Right lobe of liver (tissue), 6 donors: Measurements from ENCODE around the gene LIPJ. TPM values are rescaled to one million over a fixed set of nuclear protein-coding genes. Genes with fewer than 3 reads are reported as not detected.

Experiments used
- ATAC-seq, 4 donors: fragments of 200-7000 bp; cut with Tn5 transposase; one replicate each; pipeline ENCODE4 v1.9.1; 2020; ENCODE audit warnings: mild to moderate bottlenecking in 4 of 4, moderate library complexity in 4 of 4
- DNase-seq, 3 donors: peaks; one replicate each; pipeline ENCODE4 v3.0.0-alpha.2; 2020
- H3K27ac ChIP-seq, 3 donors: fragments of 200-600 bp; one replicate each; pipeline ENCODE4 v1.8.0; 2022
- H3K27me3 ChIP-seq, 2 donors: fragments of 200-600 bp; one replicate each; pipeline ENCODE4 v1.8.0; 2022
- H3K36me3 ChIP-seq, 4 donors: fragments of 200-600 bp; sonication (generic) in 1 of 4; one replicate each; pipeline versions ENCODE4 v1.5.1 to v1.8.0; 2017 to 2022; ENCODE audit warnings: control low read depth in 1 of 4
- H3K4me1 ChIP-seq, 4 donors: fragments of 200-600 bp; sonication (generic) in 1 of 4; one replicate each; pipeline versions ENCODE4 v1.5.1 to v1.8.0; 2017 to 2022; ENCODE audit warnings: control low read depth in 1 of 4
- H3K4me3 ChIP-seq, 3 donors: fragments of 200-600 bp; one replicate each; pipeline ENCODE4 v1.8.0; 2022
- H3K9me3 ChIP-seq, 4 donors: fragments of 200-600 bp; sonication (generic) in 1 of 4; one replicate each; pipeline versions ENCODE4 v1.5.1 to v1.8.0; 2017 to 2022; ENCODE audit warnings: control low read depth in 1 of 4
- CTCF ChIP-seq, 4 donors: fragments of 200-600 bp in 3 of 4; fragments of 450-650 bp in 1 of 4; IDR thresholded peaks; one replicate each; pipeline versions ENCODE4 v1.5.1 to v1.8.0; 2016 to 2022; ENCODE audit warnings: antibody characterized with exemption in 4 of 4, mild to moderate bottlenecking in 2 of 4
- POLR2A ChIP-seq: fragments of 450-650 bp; IDR thresholded peaks from one replicate; pipeline ENCODE4 v1.6.1; 2017; ENCODE audit warnings: antibody characterized with exemption, mild to moderate bottlenecking
- WGBS: methylation state at CpG from one replicate; pipeline ENCODE4 v1.1.6; 2018; ENCODE audit warnings: low coverage, low lambda C conversion rate; ENCODE audit not compliant: insufficient coverage; ENCODE audit errors: missing lambda C conversion rate; 5-methylcytosine and 5-hydroxymethylcytosine counted together
- intact Hi-C, 2 donors: fragments of 100-400 bp; cut with DNase I; formaldehyde crosslinking; loops; one replicate each; pipeline versions ENCODE4 v1.11.2 to v1.14.1; 2022
- total RNA-seq, 6 experiments: library from RNA; depleted of rRNA in 2 of 6; stranded (reverse); fragments of >200 nt in 2 of 6; fragmentation: NEBNext Ultra II Directional in 3 of 6; extraction: Animal tissue kit (Norgen Biotek cat#: 25700) in 3 of 6; gene quantifications; one replicate each; pipeline versions ENCODE4 v1.1.0 to v1.2.4, GENCODE V29; 2016 to 2023
- donor health status: DM: no; HTN: yes; CAD: no.
- donor health status: DM: no; HTN: no; CAD: no.
- donor health status: DM: no; HTN: no; CAD: no.
- donor health status: DM: no; HTN: yes; CAD: no.
- donor health status: DM: no; HTN: yes; CAD: no.

The LIPJ gene
- total RNA-seq, 6 experiments from 2014 or later = 0.06 to 0.42 (median 0.21) TPM

GRCh38 chr10:88617772-88618300 is 31.3 kb downstream of the LIPJ start:
- H3K27ac ChIP-seq = peak overlapping the region in 1 of 3 donors; percentile 2
- peaks cover 0 to 10% (median 3%) of the 10 kb centered on the region in 4 donors for H3K4me1 ChIP-seq
- intact Hi-C loops = no loop called here
- no peaks in the 10 kb centered on the region for H3K9me3 ChIP-seq
- H3K4me3 ChIP-seq = no peak overlapping the region
- DNase-seq = no peak
- TF ChIP-seq POLR2A (no peak), CTCF (IDR thresholded peaks at IDR 0.05) (no peak)
- H3K27me3 ChIP-seq = no peaks in the 10 kb centered on the region
- peak in 2 of 4 donors; percentile 60 to 62 for ATAC-seq
- no peaks in the 10 kb centered on the region for H3K36me3 ChIP-seq
- 82% methylated on average over 1 of the region's 1 CpG for WGBS

- intact Hi-C loops = no loop called here
- Histone ChIP-seq H3K27me3 (no peaks in the 10 kb centered on the region), H3K27ac (peak overlapping the region in 1 of 3 donors; percentile 2), H3K4me3 (no peak overlapping the region), H3K9me3 (no peaks in the 10 kb centered on the region), H3K4me1 (peaks cover 0 to 10% (median 3%) of the 10 kb centered on the region in 4 donors), H3K36me3 (no peaks in the 10 kb centered on the region)
- WGBS = 29% methylated on average over 1 of the region's 1 CpG
- DNase-seq = peak in 1 of 3 donors; percentile 69
- TF ChIP-seq POLR2A (no peak), CTCF (IDR thresholded peaks at IDR 0.05) (no peak)
- ATAC-seq = peak; percentile 87 to 96 (median 93)
Observed at GRCh38 chr10:88618496-88618895, 31.9 kb downstream of the LIPJ start.

DNA sequence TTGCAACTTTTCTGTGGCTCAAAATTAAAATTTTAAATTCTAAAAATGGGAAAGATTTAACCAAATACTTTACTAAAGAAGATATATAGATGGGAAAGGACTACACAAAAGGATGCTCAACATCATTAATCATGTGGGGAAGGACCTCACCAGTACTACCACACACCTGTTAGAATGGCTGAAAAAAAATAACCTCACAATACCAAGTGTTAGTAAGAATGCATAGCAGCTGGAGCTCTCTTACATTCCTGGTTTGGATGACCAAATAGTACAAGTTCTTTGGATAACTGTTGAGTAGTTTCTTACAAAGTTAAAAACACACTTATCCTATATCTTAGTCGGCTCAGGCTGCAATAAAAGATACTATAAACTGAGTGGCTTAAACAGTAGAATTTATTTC is 33.9 kb downstream of the LIPJ start:
- DNase-seq = no peak
- Histone ChIP-seq H3K9me3 (no peaks in the 10 kb centered on the region), H3K4me3 (no peak overlapping the region), H3K27me3 (no peaks in the 10 kb centered on the region), H3K4me1 (peaks cover 0 to 10% (median 3%) of the 10 kb centered on the region in 4 donors), H3K27ac (no peak overlapping the region), H3K36me3 (no peaks in the 10 kb centered on the region)
- intact Hi-C loops = no loop called here
- ATAC-seq = no peak
- TF ChIP-seq POLR2A = no peak
- TF ChIP-seq CTCF (IDR thresholded peaks at IDR 0.05) = no peak
- 50% methylated on average over 1 of the region's 1 CpG for WGBS

DNA sequence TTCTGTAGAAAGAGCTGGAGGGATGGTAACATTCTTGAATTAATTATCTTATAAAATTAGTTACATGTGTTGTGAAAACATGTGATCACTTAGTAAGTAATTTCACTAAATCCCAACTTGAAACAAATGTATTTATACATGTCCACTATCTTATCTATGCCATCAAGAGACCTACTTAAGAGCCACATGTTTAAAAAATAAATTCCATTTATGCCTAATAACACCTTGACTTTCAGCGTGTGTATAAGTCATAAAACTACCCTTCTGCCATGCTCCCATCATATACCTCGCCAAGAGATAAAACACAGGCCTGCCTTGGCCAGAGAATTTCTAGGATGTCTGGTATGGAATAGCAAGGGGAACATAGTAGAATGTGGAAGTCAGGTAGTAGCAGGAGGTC is 37.3 kb downstream of the LIPJ start:
- Histone ChIP-seq H3K36me3 (no peaks in the 10 kb centered on the region), H3K4me3 (no peak overlapping the region), H3K27me3 (no peaks in the 10 kb centered on the region), H3K9me3 (no peaks in the 10 kb centered on the region), H3K27ac (no peak overlapping the region), H3K4me1 (peaks cover 0 to under 1% (median 0%) of the 10 kb centered on the region in 4 donors)
- TF ChIP-seq CTCF (IDR thresholded peaks at IDR 0.05) (no peak), POLR2A (no peak)
- DNase-seq (no peak), ATAC-seq (no peak)
- 75% methylated on average over 2 of the region's 2 CpGs for WGBS
- intact Hi-C loops = no loop called here

GRCh38 chr10:88624840-88625239 is 38.3 kb downstream of the LIPJ start:
- Histone ChIP-seq H3K4me1 (no peaks in the 10 kb centered on the region), H3K27ac (no peak overlapping the region), H3K9me3 (no peaks in the 10 kb centered on the region), H3K4me3 (no peak overlapping the region), H3K27me3 (no peaks in the 10 kb centered on the region), H3K36me3 (no peaks in the 10 kb centered on the region)
- no peak for DNase-seq
- TF ChIP-seq CTCF (IDR thresholded peaks at IDR 0.05) (no peak), POLR2A (no peak)
- intact Hi-C loops = no loop called here
- ATAC-seq = no peak
